IMR-90 (cell line): ENCODE measurements around the gene CCDC60. TPM values are rescaled to one million over a fixed set of nuclear protein-coding genes. Genes with fewer than 3 reads are reported as not detected.

Experiments used
- ATAC-seq: fragments of 200-7000 bp; cut with Tn5 transposase; 2 replicates; pipeline ENCODE4 v1.9.1; 2020; ENCODE audit warnings: low read depth, mild to moderate bottlenecking, moderate library complexity
- BruUV-seq: library from RNA; stranded (reverse); fragments of 400-500 nt; replicated peaks from 2 replicates; lab custom pipeline; 2021; lab: Mats Ljungman, UMichigan
- CTCF ChIA-PET: fragments of 300-600 bp; formaldehyde crosslinking; extraction: SDS; loops from one replicate; lab custom pipeline; 2021; ENCODE audit warnings: antibody characterized with exemption; lab: Yijun Ruan, JAX
- POLR2A ChIA-PET: fragments of 300-600 bp; sonication (Branson Sonifier 250); formaldehyde crosslinking; loops from one replicate; lab custom pipeline; 2022; ENCODE audit warnings: antibody characterized with exemption; ENCODE audit not compliant: unreplicated experiment; lab: Charles Lee
- DNase-seq: peaks from one replicate; pipeline ENCODE4 v3.0.0; 2013
- H2AFZ ChIP-seq: replicated peaks from 2 replicates; pipeline ENCODE3; 2013; ENCODE audit warnings: low read length, mild to moderate bottlenecking; ENCODE audit not compliant: poor library complexity
- H2AK5ac ChIP-seq: 2 replicates; pipeline ENCODE4 v1.6.1; 2013; ENCODE audit warnings: low read depth, low read length, inconsistent platforms
- H2AK9ac ChIP-seq: replicated peaks from 2 replicates; pipeline ENCODE3; 2013; ENCODE audit warnings: mild to moderate bottlenecking, low read depth, low read length, moderate library complexity; ENCODE audit not compliant: poor library complexity
- H2BK120ac ChIP-seq: 2 replicates; pipeline ENCODE4 v1.6.1; 2013; ENCODE audit warnings: low read depth, low read length, inconsistent platforms
- H2BK15ac ChIP-seq: 3 replicates; pipeline ENCODE4 v1.6.1; 2013; ENCODE audit warnings: low read depth, low read length, inconsistent platforms
- H2BK20ac ChIP-seq: 2 replicates; pipeline ENCODE4 v1.6.1; 2013; ENCODE audit warnings: low read depth, mild to moderate bottlenecking, inconsistent platforms, low read length, moderate library complexity
- H2BK5ac ChIP-seq: 2 replicates; pipeline ENCODE4 v1.6.1; 2013; ENCODE audit warnings: mild to moderate bottlenecking, low read depth, low read length, inconsistent platforms; ENCODE audit not compliant: poor library complexity, severe bottlenecking
- H3K14ac ChIP-seq: replicated peaks from 2 replicates; pipeline ENCODE4 v1.6.1; 2013; ENCODE audit warnings: low read depth, low read length, inconsistent platforms
- H3K18ac ChIP-seq: 2 replicates; pipeline ENCODE4 v1.6.1; 2013; ENCODE audit warnings: low read depth, low read length, control low read depth
- H3K23ac ChIP-seq: 2 replicates; pipeline ENCODE4 v1.6.1; 2013; ENCODE audit warnings: low read depth, low read length, inconsistent platforms
- H3K27ac ChIP-seq: 2 replicates; pipeline ENCODE4 v1.5.1; 2013; ENCODE audit warnings: mild to moderate bottlenecking, control low read depth, low read length; ENCODE audit not compliant: insufficient read depth
- H3K27me3 ChIP-seq: 2 replicates; pipeline ENCODE4 v1.6.1; 2013; ENCODE audit warnings: low read length; ENCODE audit not compliant: control insufficient read depth, insufficient read depth
- H3K36me3 ChIP-seq: 2 replicates; pipeline ENCODE4 v1.6.1; 2013; ENCODE audit warnings: low read length, mixed read lengths; ENCODE audit not compliant: control insufficient read depth, insufficient read depth
- H3K4ac ChIP-seq: 2 replicates; pipeline ENCODE4 v1.6.1; 2013; ENCODE audit warnings: low read depth, low read length, inconsistent platforms
- H3K4me1 ChIP-seq: 2 replicates; pipeline ENCODE4 v1.6.1; 2013; ENCODE audit warnings: low read length, mixed read lengths; ENCODE audit not compliant: control insufficient read depth, insufficient read depth
- H3K4me2 ChIP-seq: 2 replicates; pipeline ENCODE4 v1.6.1; 2013; ENCODE audit warnings: low read depth, mild to moderate bottlenecking, control low read depth, low read length, moderate library complexity
- H3K4me3 ChIP-seq: 2 replicates; pipeline ENCODE4 v1.5.1; 2013; ENCODE audit warnings: low read depth, mild to moderate bottlenecking, control low read depth, low read length, moderate library complexity; ENCODE audit not compliant: insufficient read depth
- H3K56ac ChIP-seq: 2 replicates; pipeline ENCODE4 v1.6.1; 2013; ENCODE audit warnings: low read length, inconsistent platforms; ENCODE audit not compliant: insufficient read depth; ENCODE audit errors: extremely low read depth
- H3K79me1 ChIP-seq, 2 experiments: 2 replicates each; pipeline ENCODE4 v1.6.1; 2013; ENCODE audit warnings: low read length in 2 of 2, inconsistent platforms in 1 of 2, low read depth in 1 of 2
- H3K9ac ChIP-seq: 2 replicates; pipeline ENCODE4 v1.6.1; 2013; ENCODE audit warnings: low read depth, low read length, control low read depth
- H3K9me1 ChIP-seq: 2 replicates; pipeline ENCODE4 v1.6.1; 2013; ENCODE audit warnings: low read length, inconsistent platforms; ENCODE audit not compliant: insufficient read depth
- H3K9me3 ChIP-seq: 2 replicates; pipeline ENCODE4 v1.6.1; 2013; ENCODE audit warnings: low read length; ENCODE audit not compliant: control insufficient read depth, insufficient read depth
- H4K20me1 ChIP-seq: 2 replicates; pipeline ENCODE4 v1.6.1; 2013; ENCODE audit warnings: low read length, inconsistent platforms; ENCODE audit not compliant: insufficient read depth
- H4K5ac ChIP-seq: 2 replicates; pipeline ENCODE4 v1.6.1; 2013; ENCODE audit warnings: mild to moderate bottlenecking, low read depth, low read length, control low read depth
- H4K8ac ChIP-seq, 2 experiments: 2 replicates each; pipeline ENCODE4 v1.6.1; 2013; ENCODE audit warnings: low read depth in 2 of 2, low read length in 2 of 2, control low read depth in 1 of 2, inconsistent platforms in 1 of 2
- H4K91ac ChIP-seq: 2 replicates; pipeline ENCODE4 v1.6.1; 2013; ENCODE audit warnings: low read depth, low read length, inconsistent platforms; ENCODE audit not compliant: insufficient read depth
- BHLHE40 ChIP-seq: fragments of 150-350 bp; IDR thresholded peaks from 2 replicates; pipeline ENCODE4 v1.6.1; 2016; ENCODE audit warnings: mild to moderate bottlenecking, low read depth, low read length
- CHD1 ChIP-seq: IDR thresholded peaks from 2 replicates; pipeline ENCODE4 v1.6.1; 2012; ENCODE audit warnings: low read depth, low read length, improper control_type of control experiment
- ELK1 ChIP-seq: fragments of 150-350 bp; IDR thresholded peaks from 2 replicates; pipeline ENCODE4 v1.6.1; 2016; ENCODE audit warnings: low read depth, mild to moderate bottlenecking, low read length, moderate library complexity, borderline replicate concordance
- FOS ChIP-seq: fragments of 150-350 bp; IDR thresholded peaks from 2 replicates; pipeline ENCODE4 v1.6.1; 2016; ENCODE audit warnings: low read depth, low read length
- MAFK ChIP-seq: IDR thresholded peaks from 2 replicates; pipeline ENCODE4 v1.6.1; 2012; ENCODE audit warnings: low read depth, low read length, improper control_type of control experiment
- MAZ ChIP-seq: IDR thresholded peaks from 2 replicates; pipeline ENCODE4 v1.6.1; 2012; ENCODE audit warnings: low read depth, mild to moderate bottlenecking, low read length, improper control_type of control experiment, moderate library complexity, borderline replicate concordance
- NFE2L2 ChIP-seq: fragments of 150-350 bp; IDR thresholded peaks from 2 replicates; pipeline ENCODE4 v1.6.1; 2016; ENCODE audit warnings: low read depth, mild to moderate bottlenecking, low read length
- POLR2A ChIP-seq: IDR thresholded peaks from 2 replicates; pipeline ENCODE4 v1.6.1; 2012; ENCODE audit warnings: mild to moderate bottlenecking, low read depth, low read length
- RAD21 ChIP-seq: IDR thresholded peaks from 2 replicates; pipeline ENCODE4 v1.6.1; 2012; ENCODE audit warnings: low read length, improper control_type of control experiment
- RCOR1 ChIP-seq: IDR thresholded peaks from 2 replicates; pipeline ENCODE4 v1.6.1; 2012; ENCODE audit warnings: mild to moderate bottlenecking, low read length, improper control_type of control experiment; ENCODE audit not compliant: insufficient replicate concordance
- RFX5 ChIP-seq: IDR thresholded peaks from 2 replicates; pipeline ENCODE4 v1.8.0; 2012; ENCODE audit warnings: low read depth, mild to moderate bottlenecking, low read length, moderate library complexity
- SMC3 ChIP-seq: fragments of 150-350 bp; IDR thresholded peaks from 2 replicates; pipeline ENCODE4 v1.6.1; 2016; ENCODE audit warnings: low read depth, mild to moderate bottlenecking, antibody characterized with exemption, low read length, moderate library complexity
- WGBS, 2 experiments: methylation state at CpG; one replicate each; pipeline versions ENCODE4 v1.1.5 to v1.1.7; 2013; ENCODE audit warnings: missing lambda C conversion rate in 2 of 2; ENCODE audit not compliant: insufficient read length in 1 of 2; ENCODE audit errors: extremely low coverage in 2 of 2; 5-methylcytosine and 5-hydroxymethylcytosine counted together
- dilution Hi-C: fragments of 300-500 bp; cut with HindIII; formaldehyde crosslinking; loops from one replicate; pipeline ENCODE4 v1.14.3; 2018; ENCODE audit warnings: low sequenced_read_pairs; ENCODE audit not compliant: unreplicated experiment
- in situ Hi-C: fragments of 300-500 bp; cut with MboI; formaldehyde crosslinking; loops from 3 replicates; pipeline ENCODE4 v1.14.3; 2019; ENCODE audit warnings: low sequenced_read_pairs, inconsistent platforms, mixed read lengths
- intact Hi-C: fragments of 100-400 bp; cut with micrococcal nuclease; formaldehyde crosslinking; loops from 2 replicates; pipeline ENCODE4 v1.10.0; 2022
- polyA plus RNA-seq, 3 experiments: library from polyadenylated mRNA; depleted of rRNA; stranded (reverse); fragments of >200 nt; gene quantifications; 2 replicates each; pipeline ENCODE4 v1.2.3, GENCODE V29; 2012; ENCODE audit warnings: low replicate concordance in 1 of 3
- total RNA-seq: library from RNA; depleted of rRNA; stranded (reverse); fragments of >200 nt; gene quantifications from 2 replicates; pipeline ENCODE4 v1.2.3, GENCODE V29; 2012
- TF ChIP-seq, protein P1 (sequence below): fragments of 150-350 bp; IDR thresholded peaks from 2 replicates; pipeline ENCODE4 v1.6.1; 2017; ENCODE audit warnings: mild to moderate bottlenecking, antibody characterized with exemption, low read length, low read depth
- TF ChIP-seq, protein P2 (sequence below): conservative IDR thresholded peaks from 2 replicates; pipeline ENCODE4 v1.5.1; 2012; ENCODE audit warnings: mild to moderate bottlenecking, low read depth, low read length, improper control_type of control experiment

Gene CCDC60
- total and polyA plus RNA-seq, 2 of the 4 experiments (the other 2 are of a cell fraction) = not detected

GRCh38 chr12:119319638-119320037 is 14.9 kb upstream of the CCDC60 start:
- no peak overlapping the region for H3K9ac ChIP-seq
- no peak overlapping the region for H3K14ac ChIP-seq
- no peak overlapping the region for H2AK5ac ChIP-seq
- no peak overlapping the region for H2BK5ac ChIP-seq
- CTCF ChIA-PET = no interaction called here
- H4K20me1 ChIP-seq = no peaks in the 10 kb centered on the region
- TF ChIP-seq POLR2A (no peak), SMC3 (no peak), RFX5 (no peak), FOS (no peak), CHD1 (no peak), MAZ (no peak), RCOR1 (no peak), MAFK (no peak), BHLHE40 (no peak), NFE2L2 (no peak), ELK1 (no peak), RAD21 (no peak)
- TF ChIP-seq, protein P1, sequence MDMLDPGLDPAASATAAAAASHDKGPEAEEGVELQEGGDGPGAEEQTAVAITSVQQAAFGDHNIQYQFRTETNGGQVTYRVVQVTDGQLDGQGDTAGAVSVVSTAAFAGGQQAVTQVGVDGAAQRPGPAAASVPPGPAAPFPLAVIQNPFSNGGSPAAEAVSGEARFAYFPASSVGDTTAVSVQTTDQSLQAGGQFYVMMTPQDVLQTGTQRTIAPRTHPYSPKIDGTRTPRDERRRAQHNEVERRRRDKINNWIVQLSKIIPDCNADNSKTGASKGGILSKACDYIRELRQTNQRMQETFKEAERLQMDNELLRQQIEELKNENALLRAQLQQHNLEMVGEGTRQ = no peak
- TF ChIP-seq, protein P2, sequence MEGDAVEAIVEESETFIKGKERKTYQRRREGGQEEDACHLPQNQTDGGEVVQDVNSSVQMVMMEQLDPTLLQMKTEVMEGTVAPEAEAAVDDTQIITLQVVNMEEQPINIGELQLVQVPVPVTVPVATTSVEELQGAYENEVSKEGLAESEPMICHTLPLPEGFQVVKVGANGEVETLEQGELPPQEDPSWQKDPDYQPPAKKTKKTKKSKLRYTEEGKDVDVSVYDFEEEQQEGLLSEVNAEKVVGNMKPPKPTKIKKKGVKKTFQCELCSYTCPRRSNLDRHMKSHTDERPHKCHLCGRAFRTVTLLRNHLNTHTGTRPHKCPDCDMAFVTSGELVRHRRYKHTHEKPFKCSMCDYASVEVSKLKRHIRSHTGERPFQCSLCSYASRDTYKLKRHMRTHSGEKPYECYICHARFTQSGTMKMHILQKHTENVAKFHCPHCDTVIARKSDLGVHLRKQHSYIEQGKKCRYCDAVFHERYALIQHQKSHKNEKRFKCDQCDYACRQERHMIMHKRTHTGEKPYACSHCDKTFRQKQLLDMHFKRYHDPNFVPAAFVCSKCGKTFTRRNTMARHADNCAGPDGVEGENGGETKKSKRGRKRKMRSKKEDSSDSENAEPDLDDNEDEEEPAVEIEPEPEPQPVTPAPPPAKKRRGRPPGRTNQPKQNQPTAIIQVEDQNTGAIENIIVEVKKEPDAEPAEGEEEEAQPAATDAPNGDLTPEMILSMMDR = no peak
- no peak overlapping the region for H3K56ac ChIP-seq
- intact Hi-C loops (no loop called here), dilution Hi-C loops (no loop called here), in situ Hi-C loops (no loop called here)
- no peak overlapping the region for H2BK15ac ChIP-seq
- H2BK120ac ChIP-seq = no peak overlapping the region
- H2AFZ ChIP-seq = no peak overlapping the region
- no peak overlapping the region for H4K8ac ChIP-seq
- H3K27ac ChIP-seq = no peak overlapping the region
- H3K9me1 ChIP-seq = no peaks in the 10 kb centered on the region
- H3K18ac ChIP-seq = no peak overlapping the region
- peaks cover 16% of the 10 kb centered on the region for H3K9me3 ChIP-seq
- H4K5ac ChIP-seq = no peak overlapping the region
- no peak for ATAC-seq
- no peaks in the 10 kb centered on the region for H3K4me1 ChIP-seq
- H3K4ac ChIP-seq = no peak overlapping the region
- POLR2A ChIA-PET = no interaction called here
- no peak overlapping the region for H3K23ac ChIP-seq
- BruUV-seq = no TSS peak
- no peak overlapping the region for H4K91ac ChIP-seq
- H3K36me3 ChIP-seq = no peaks in the 10 kb centered on the region
- no peak overlapping the region for H3K4me3 ChIP-seq
- H2BK20ac ChIP-seq = no peak overlapping the region
- H3K4me2 ChIP-seq = no peak overlapping the region
- DNase-seq = no peak
- no peaks in the 10 kb centered on the region for H3K27me3 ChIP-seq
- 14% methylated on average over 1 of the region's 2 CpGs; no CpG with 5 or more reads in 1 of the 2 experiments for WGBS, 2 experiments
- H3K79me1 ChIP-seq = no peaks in the 10 kb centered on the region
- no peak overlapping the region for H2AK9ac ChIP-seq
